ENCODE data around the gene ZRANB1. TPM values are rescaled to one million over a fixed set of nuclear protein-coding genes. Genes with fewer than 3 reads are reported as not detected.
"Not testable (repeated sequence)": the region's sequence is repeated elsewhere in the genome, so short reads cannot be mapped to it uniquely, and the experiment has no call there.

The ZRANB1 gene
- polyA plus RNA-seq, 1 experiment = 9.3 TPM

- no peak for TF ChIP-seq CTCF (IDR thresholded peaks at IDR 0.05; ENCODE audit: insufficient read depth, low read depth, low read length)
- DNase-seq (ENCODE audit: low read depth) = no peak
These were observed 43.2 kb downstream of the ZRANB1 start for GRCh38 chr10:124985162-124985561.

GRCh38 chr10:124987788-124988187 is 45.9 kb downstream of the ZRANB1 start:
- ChIA-PET POLR2A (no interaction called here), CTCF (interaction anchor here (0.6 kb wide), 2 partner anchors 15 to 173 kb away, joined by 3 to 4 read pairs; no protein-coding TSS in a partner anchor)
- peaks cover 25% of the 10 kb centered on the region for H3K36me3 ChIP-seq (ENCODE audit: control insufficient read depth, insufficient read depth, low read length)

More at GRCh38 chr10:124985162-124985561, 43.2 kb downstream of the ZRANB1 start:
- Histone ChIP-seq H3K36me3 (ENCODE audit: control insufficient read depth, insufficient read depth, low read length) (peaks cover 13% of the 10 kb centered on the region), H3K4me3 (ENCODE audit: low read depth, low read length) (no peak overlapping the region), H3K27me3 (ENCODE audit: control insufficient read depth, insufficient read depth, low read length) (no peaks in the 10 kb centered on the region)
- ChIA-PET CTCF (no interaction called here), POLR2A (no interaction called here)

GRCh38 chr10:124988753-124989152 is 46.8 kb downstream of the ZRANB1 start:
- H3K36me3 ChIP-seq (ENCODE audit: control insufficient read depth, insufficient read depth, low read length) = peaks cover 29% of the 10 kb centered on the region
- DNase-seq (ENCODE audit: low read depth); H3K27me3 ChIP-seq (ENCODE audit: control insufficient read depth, insufficient read depth, low read length); POLR2A ChIA-PET; H3K4me3 ChIP-seq (ENCODE audit: low read depth, low read length): not testable (repeated sequence)
- CTCF ChIA-PET = interaction anchor here (1.4 kb wide), 1 partner anchor 72 kb away, joined by 3 read pairs; no protein-coding TSS in a partner anchor

More at GRCh38 chr10:124987788-124988187, 45.9 kb downstream of the ZRANB1 start:
- H3K4me3 ChIP-seq (ENCODE audit: low read depth, low read length) = no peak overlapping the region
- no peaks in the 10 kb centered on the region for H3K27me3 ChIP-seq (ENCODE audit: control insufficient read depth, insufficient read depth, low read length)
- TF ChIP-seq CTCF (IDR thresholded peaks at IDR 0.05; ENCODE audit: insufficient read depth, low read depth, low read length) = no peak
- no peak for DNase-seq (ENCODE audit: low read depth)

GRCh38 chr10:124989526-124989925 is 47.6 kb downstream of the ZRANB1 start:
- Histone ChIP-seq H3K4me3 (ENCODE audit: low read depth, low read length) (no peak overlapping the region), H3K36me3 (ENCODE audit: control insufficient read depth, insufficient read depth, low read length) (peaks cover 33% of the 10 kb centered on the region), H3K27me3 (ENCODE audit: control insufficient read depth, insufficient read depth, low read length) (no peaks in the 10 kb centered on the region)
- TF ChIP-seq CTCF (IDR thresholded peaks at IDR 0.05; ENCODE audit: insufficient read depth, low read depth, low read length) = no peak
- POLR2A ChIA-PET = no interaction called here
- CTCF ChIA-PET = interaction anchor here (1.4 to 1.9 kb wide), 2 partner anchors 59 to 72 kb away, joined by 3 to 5 read pairs; no protein-coding TSS in a partner anchor
- peak; percentile 24 for DNase-seq (ENCODE audit: low read depth)

- DNase-seq (ENCODE audit: low read depth) = no peak
- no peaks in the 10 kb centered on the region for H3K27me3 ChIP-seq (ENCODE audit: control insufficient read depth, insufficient read depth, low read length)
- no peak for TF ChIP-seq CTCF (IDR thresholded peaks at IDR 0.05; ENCODE audit: insufficient read depth, low read depth, low read length)
- ChIA-PET CTCF (interaction anchor here (1.1 to 2.7 kb wide), 4 partner anchors 42 to 72 kb away, joined by 3 to 11 read pairs (median 6); no protein-coding TSS in a partner anchor), POLR2A (no interaction called here)
- H3K4me3 ChIP-seq (ENCODE audit: low read depth, low read length) = no peak overlapping the region
- H3K36me3 ChIP-seq (ENCODE audit: control insufficient read depth, insufficient read depth, low read length) = peaks cover 37% of the 10 kb centered on the region
These were observed 49.0 kb downstream of the ZRANB1 start for GRCh38 chr10:124990671-124991625.

Data from BJ (cell line).